VCaP (cell line): ENCODE data around the gene WDR31.

ENCODE experiments used
- H3K27ac ChIP-seq: fragments of 450-650 bp; 2 replicates; pipeline ENCODE4 v1.5.1; 2017
- CTCF ChIP-seq: fragments of 450-650 bp; conservative IDR thresholded peaks from 2 replicates; pipeline ENCODE4 v1.5.1; 2017; ENCODE audit warnings: mild to moderate bottlenecking, moderate library complexity

The WDR31 gene

GRCh38 chr9:113281356-113281755 lies 58.7 kb downstream of the WDR31 start:
- peak overlapping the region; percentile 3; the same call in 1 of the 2 replicates for H3K27ac ChIP-seq
- no peak for TF ChIP-seq CTCF

- TF ChIP-seq CTCF = no peak
- H3K27ac ChIP-seq = peak overlapping the region; percentile 91
Measured at GRCh38 chr9:113278840-113279239, 61.2 kb downstream of the WDR31 start.

GRCh38 chr9:113275157-113276131 lies 64.6 kb downstream of the WDR31 start, which contains the start of the genes CDC26 and PRPF4:
Gene CDC26, minus strand, starts transcription at chr9:113275572. Its CDS starts 3,065 bp downstream, at chr9:113272507.
Gene PRPF4, plus strand, starts transcription at chr9:113275658. Its CDS starts 86 bp downstream, at chr9:113275744.
- TF ChIP-seq CTCF = no peak
- H3K27ac ChIP-seq = peak within 1 kb of the TSS; percentile 91

- H3K27ac ChIP-seq = peak overlapping the region; percentile 91
- TF ChIP-seq CTCF = peak; percentile 85
Measured at GRCh38 chr9:113274474-113275156, 65.5 kb downstream of the WDR31 start.

GRCh38 chr9:113269871-113270270 lies 70.2 kb downstream of the WDR31 start:
- H3K27ac ChIP-seq = no peak overlapping the region
- TF ChIP-seq CTCF = no peak

- no peak for TF ChIP-seq CTCF
- H3K27ac ChIP-seq = no peak overlapping the region
Measured at GRCh38 chr9:113269355-113269754, 70.7 kb downstream of the WDR31 start.

- TF ChIP-seq CTCF = no peak
- H3K27ac ChIP-seq = no peak overlapping the region
Measured at GRCh38 chr9:113267911-113268566, 72.0 kb downstream of the WDR31 start.
